ENCODE results near the gene ORC2.

ORC2 gene

GRCh38 chr2:200862532-200863000, 100.9 kb downstream of the ORC2 start:
- in situ Hi-C loops (cut with MboI; ENCODE audit: low sequenced_read_pairs) = no loop called here

- in situ Hi-C loops (cut with MboI; ENCODE audit: low sequenced_read_pairs) = no loop called here
These were observed 101.8 kb downstream of the ORC2 start for GRCh38 chr2:200861617-200862155.

- in situ Hi-C loops (cut with MboI; ENCODE audit: low sequenced_read_pairs) = no loop called here
These were observed 103.2 kb downstream of the ORC2 start for GRCh38 chr2:200860092-200860795.

Data from hTERT RPE-1 (cell line).